Gastrocnemius medialis (tissue), 4 donors: ENCODE results near the gene C6orf89. TPM values are rescaled to one million over a fixed set of nuclear protein-coding genes. Genes with fewer than 3 reads are reported as not detected.
A peak's percentile ranks its signal among the peaks of the same experiment; 100 is the strongest.

Experiments
- ATAC-seq, 2 donors: fragments of 150-250 bp; one replicate each; pipeline ENCODE4 v1.9.1; 2016
- DNase-seq, 2 donors: peaks; one replicate each; pipeline ENCODE4 v3.0.0-alpha.2; 2019
- H3K27ac ChIP-seq, 4 donors: fragments of 200-600 bp; sonication (generic); 1 replicate in 1 of 4; 2 replicates in 3 of 4; pipeline ENCODE4 v1.5.1; 2016 to 2018; ENCODE audit warnings: mild to moderate bottlenecking in 2 of 4, moderate library complexity in 1 of 4
- H3K27me3 ChIP-seq, 3 donors: fragments of 200-600 bp; sonication (generic) in 2 of 3; 1 replicate in 1 of 3; 2 replicates in 2 of 3; pipeline versions ENCODE4 v1.5.1 to v1.6.0; 2016 to 2019; ENCODE audit warnings: mild to moderate bottlenecking in 1 of 3, moderate library complexity in 1 of 3
- H3K36me3 ChIP-seq, 2 donors: fragments of 200-600 bp; sonication (generic) in 1 of 2; one replicate each; pipeline ENCODE4 v1.5.1; 2017 to 2018
- H3K4me1 ChIP-seq, 2 donors: fragments of 200-600 bp; sonication (generic) in 1 of 2; one replicate each; pipeline ENCODE4 v1.5.1; 2016 to 2017; ENCODE audit warnings: mild to moderate bottlenecking in 2 of 2
- H3K4me3 ChIP-seq, 4 donors: fragments of 200-600 bp; sonication (generic) in 3 of 4; 1 replicate in 1 of 4; 2 replicates in 3 of 4; pipeline ENCODE4 v1.5.1; 2016 to 2019; ENCODE audit warnings: mild to moderate bottlenecking in 2 of 4
- H3K9me3 ChIP-seq, 3 donors: fragments of 200-600 bp; sonication (generic) in 2 of 3; 1 replicate in 1 of 3; 2 replicates in 2 of 3; pipeline ENCODE4 v1.5.1; 2016 to 2019
- POLR2A ChIP-seq, 2 donors: fragments of 450-650 bp; IDR thresholded peaks; one replicate each; pipeline ENCODE4 v1.6.1; 2017; ENCODE audit warnings: antibody characterized with exemption in 2 of 2, mild to moderate bottlenecking in 2 of 2, moderate library complexity in 2 of 2
- in situ Hi-C, 4 donors: fragments of 200-750 bp; cut with MboI; loops; one replicate each; pipeline versions ENCODE4 v1.15.0 to v1.8.0; 2017; ENCODE audit warnings: low sequenced_read_pairs in 4 of 4
- intact Hi-C: fragments of 100-400 bp; cut with DNase I; formaldehyde crosslinking; loops from one replicate; pipeline ENCODE4 v1.15.1; 2023; ENCODE audit warnings: low total_unique reads
- total RNA-seq, 4 donors: library from RNA; depleted of rRNA; stranded (reverse); fragments of >200 nt; gene quantifications; one replicate each; pipeline versions ENCODE4 v1.1.0 to v1.2.3, GENCODE V29; 2016
- TF ChIP-seq, protein P1 (sequence below), 5 experiments: fragments of 450-650 bp in 3 of 5; fragments of 200-600 bp in 2 of 5; sonication (generic) in 2 of 5; IDR thresholded peaks in 4 of 5; conservative IDR thresholded peaks in 1 of 5; 1 replicate in 4 of 5; 2 replicates in 1 of 5; pipeline ENCODE4 v1.5.1; 2016 to 2019; ENCODE audit warnings: antibody characterized with exemption in 5 of 5, mild to moderate bottlenecking in 3 of 5, moderate library complexity in 3 of 5

C6orf89 gene
- total RNA-seq, 4 donors from 2014 or later: 30.8 to 53.2 (median 38.8) TPM

DNA sequence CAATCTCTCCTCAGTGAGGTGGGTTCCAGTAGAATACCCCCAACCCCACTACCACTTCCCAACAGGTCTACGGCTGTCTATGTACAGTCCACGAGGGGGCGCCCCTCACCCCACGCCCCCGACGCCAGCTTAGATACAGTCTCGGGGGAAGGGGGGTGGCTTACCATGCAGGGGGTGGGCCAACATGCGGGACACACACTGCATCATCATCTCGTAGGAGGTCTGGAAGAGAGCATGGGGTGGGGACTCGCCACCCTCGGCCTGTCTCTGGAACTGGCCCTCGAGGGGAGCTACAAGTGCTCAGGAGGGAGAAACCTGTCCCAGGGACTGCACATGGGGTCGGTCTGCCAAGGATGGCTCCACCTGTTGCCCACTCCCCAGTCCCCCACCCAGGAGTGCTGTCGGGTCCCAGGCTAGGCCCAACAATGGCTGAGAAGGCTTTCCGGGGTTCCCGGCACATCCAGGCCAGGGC lies 91.8 kb downstream of the C6orf89 start:
- DNase-seq (no peak), ATAC-seq (no peak)
- peaks cover 25 to 31% of the 10 kb centered on the region in 2 donors for H3K4me1 ChIP-seq
- in situ Hi-C loops: no loop called here
- H3K9me3 ChIP-seq: no peaks in the 10 kb centered on the region
- intact Hi-C loops: no loop called here
- peaks cover 5 to 61% of the 10 kb centered on the region in 2 donors for H3K36me3 ChIP-seq
- H3K27me3 ChIP-seq: no peaks in the 10 kb centered on the region
- H3K4me3 ChIP-seq: no peak overlapping the region
- no peak overlapping the region for H3K27ac ChIP-seq
- TF ChIP-seq, protein P1, sequence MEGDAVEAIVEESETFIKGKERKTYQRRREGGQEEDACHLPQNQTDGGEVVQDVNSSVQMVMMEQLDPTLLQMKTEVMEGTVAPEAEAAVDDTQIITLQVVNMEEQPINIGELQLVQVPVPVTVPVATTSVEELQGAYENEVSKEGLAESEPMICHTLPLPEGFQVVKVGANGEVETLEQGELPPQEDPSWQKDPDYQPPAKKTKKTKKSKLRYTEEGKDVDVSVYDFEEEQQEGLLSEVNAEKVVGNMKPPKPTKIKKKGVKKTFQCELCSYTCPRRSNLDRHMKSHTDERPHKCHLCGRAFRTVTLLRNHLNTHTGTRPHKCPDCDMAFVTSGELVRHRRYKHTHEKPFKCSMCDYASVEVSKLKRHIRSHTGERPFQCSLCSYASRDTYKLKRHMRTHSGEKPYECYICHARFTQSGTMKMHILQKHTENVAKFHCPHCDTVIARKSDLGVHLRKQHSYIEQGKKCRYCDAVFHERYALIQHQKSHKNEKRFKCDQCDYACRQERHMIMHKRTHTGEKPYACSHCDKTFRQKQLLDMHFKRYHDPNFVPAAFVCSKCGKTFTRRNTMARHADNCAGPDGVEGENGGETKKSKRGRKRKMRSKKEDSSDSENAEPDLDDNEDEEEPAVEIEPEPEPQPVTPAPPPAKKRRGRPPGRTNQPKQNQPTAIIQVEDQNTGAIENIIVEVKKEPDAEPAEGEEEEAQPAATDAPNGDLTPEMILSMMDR (IDR thresholded peaks at IDR 0.05 in 4 of 5, conservative IDR thresholded peaks at IDR 0.05 in 1 of 5): peak in 4 of 5 experiments; percentile 19 to 53 (median 44)
- no peak for TF ChIP-seq POLR2A (IDR thresholded peaks at IDR 0.05)

Other genes starting within 250 kb of the C6orf89 start
- 100 to 1,000 TPM; 110 to 346 (median 260) TPM for gene CDKN1A, start 207.2 kb upstream of the C6orf89 start, total RNA-seq
- under 1 TPM in 1 of 4 donors, not detected in 3; 0.09 TPM for gene RAB44, start 188.1 kb upstream of the C6orf89 start, total RNA-seq
- under 1 TPM in 1 of 4 donors, not detected in 3; 0.11 TPM for gene CPNE5, start 46.5 kb upstream of the C6orf89 start, total RNA-seq
- 10 to 100 TPM in 3 of 4 donors, 1 to 10 TPM in 1; 5.4 to 18.7 (median 16.8) TPM for gene PPIL1, start 11.1 kb upstream of the C6orf89 start, total RNA-seq
- gene PI16, start 68.8 kb downstream of the C6orf89 start, total RNA-seq: 1 to 10 TPM in 3 of 4 donors, under 1 TPM in 1; 0.87 to 3.2 (median 2.5) TPM
- 100 to 1,000 TPM in 3 of 4 donors, 10 to 100 TPM in 1; 85.6 to 127 (median 116) TPM for gene MTCH1, start 100.2 kb downstream of the C6orf89 start, total RNA-seq
- gene FGD2, start 119.7 kb downstream of the C6orf89 start, total RNA-seq: 1 to 10 TPM in 3 of 4 donors, under 1 TPM in 1; 0.39 to 6.2 (median 5.0) TPM